Measurements from ENCODE around the gene ZNF10.

DNA sequence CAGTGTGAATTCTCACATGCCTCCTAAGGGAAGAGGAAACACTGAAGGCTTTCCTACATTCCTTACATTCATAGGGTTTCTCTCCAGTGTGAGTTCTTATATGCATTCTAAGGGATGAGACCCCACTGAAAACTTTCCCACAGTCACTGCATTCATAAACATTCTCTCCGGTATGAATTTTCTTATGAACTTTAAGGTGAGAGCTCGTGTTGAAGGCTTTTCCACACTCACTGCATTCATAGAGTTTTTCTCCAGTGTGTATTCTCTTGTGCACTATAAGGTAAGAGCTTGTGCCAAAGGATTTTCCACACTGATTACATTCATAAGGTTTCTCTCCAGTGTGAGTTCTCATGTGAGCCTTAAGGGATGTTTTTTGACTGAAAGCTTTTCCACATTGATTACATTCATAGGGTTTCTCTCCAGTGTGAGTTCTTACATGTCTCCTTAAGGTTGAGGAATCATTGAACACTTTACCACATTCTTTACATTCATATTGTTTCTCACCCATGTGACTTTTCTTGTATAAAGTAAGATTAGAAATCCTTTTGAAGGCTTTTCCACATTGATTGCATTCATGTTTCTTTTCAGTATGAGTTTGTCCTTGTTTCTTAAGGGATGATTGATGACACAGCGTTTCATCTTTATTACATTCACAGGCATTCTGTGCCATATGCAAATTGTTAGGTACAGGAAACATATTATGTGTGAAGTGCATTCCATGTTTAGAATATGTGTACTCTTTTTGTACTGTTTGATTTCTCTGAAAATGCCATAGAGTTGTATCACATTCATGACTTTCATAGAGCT is 9.8 kb upstream of the ZNF10 start:
- no peak for TF ChIP-seq RAD21 (IDR thresholded peaks at IDR 0.05; ENCODE audit: low read length)
- TF ChIP-seq SIN3A (IDR thresholded peaks at IDR 0.05; ENCODE audit: borderline replicate concordance, low read depth, low read length), result no peak
- TF ChIP-seq MEF2A (IDR thresholded peaks at IDR 0.05; ENCODE audit: borderline replicate concordance, low read depth), result no peak

All from SK-N-SH (cell line).